DMS79 (cell line): Measurements from ENCODE around the gene LECT2.

Experiments used
- DNase-seq: peaks from one replicate; lab custom pipeline; 2025; lab: John Stamatoyannopoulos, UW

Gene LECT2

GRCh38 chr5:135934939-135935338 is 19.8 kb downstream of the LECT2 start:
- DNase-seq: no peak

- DNase-seq: no peak
These were observed 23.9 kb downstream of the LECT2 start for GRCh38 chr5:135930949-135931295.

- DNase-seq: no peak
These were observed 24.5 kb downstream of the LECT2 start for GRCh38 chr5:135930029-135930948.

- no peak for DNase-seq
These were observed 33.4 kb downstream of the LECT2 start for GRCh38 chr5:135921388-135921787.

- no peak for DNase-seq
These were observed 34.6 kb downstream of the LECT2 start for GRCh38 chr5:135920199-135920598.

- no peak for DNase-seq
These were observed 38.0 kb downstream of the LECT2 start for GRCh38 chr5:135916638-135917263.

GRCh38 chr5:135915466-135916001 is 39.2 kb downstream of the LECT2 start:
- no peak for DNase-seq

- no peak for DNase-seq
These were observed 40.8 kb downstream of the LECT2 start for GRCh38 chr5:135913713-135914626.

- no peak for DNase-seq
These were observed 49.6 kb downstream of the LECT2 start for GRCh38 chr5:135905144-135905543.

- no peak for DNase-seq
These were observed 53.1 kb downstream of the LECT2 start for GRCh38 chr5:135901633-135902032.

GRCh38 chr5:135900276-135900675 is 54.5 kb downstream of the LECT2 start:
- no peak for DNase-seq

GRCh38 chr5:135898651-135899050 is 56.1 kb downstream of the LECT2 start:
- no peak for DNase-seq
